Karpas-422 (cell line): Measurements from ENCODE around the gene ID1. TPM values are rescaled to one million over a fixed set of nuclear protein-coding genes. Genes with fewer than 3 reads are reported as not detected.
"Not testable (repeated sequence)": the region's sequence is repeated elsewhere in the genome, so short reads cannot be mapped to it uniquely, and the experiment has no call there.

Experiments used
- DNase-seq: peaks from one replicate; pipeline ENCODE4 v3.0.0-alpha.2; 2015
- H2AFZ ChIP-seq: fragments of 200-600 bp; sonication (generic); 2 replicates; pipeline ENCODE4 v1.6.1; 2014; ENCODE audit warnings: antibody characterized with exemption, low read length, mixed read lengths
- H3K27ac ChIP-seq: fragments of 200-600 bp; sonication (generic); 2 replicates; pipeline ENCODE4 v1.5.1; 2014; ENCODE audit warnings: mild to moderate bottlenecking, low read length, moderate library complexity
- H3K27me3 ChIP-seq: fragments of 200-600 bp; sonication (generic); 2 replicates; pipeline ENCODE4 v1.6.1; 2014; ENCODE audit warnings: low read length, mixed read lengths
- H3K36me3 ChIP-seq: fragments of 200-600 bp; sonication (generic); 2 replicates; pipeline ENCODE4 v1.6.1; 2014; ENCODE audit warnings: low read length, mixed read lengths; ENCODE audit not compliant: insufficient read depth
- H3K4me1 ChIP-seq: fragments of 200-600 bp; sonication (generic); 2 replicates; pipeline ENCODE4 v1.6.1; 2014; ENCODE audit warnings: mild to moderate bottlenecking, low read length, mixed read lengths
- H3K4me2 ChIP-seq: fragments of 200-600 bp; sonication (generic); 2 replicates; pipeline ENCODE4 v1.6.1; 2014; ENCODE audit warnings: low read length, low read depth, mild to moderate bottlenecking; ENCODE audit not compliant: poor library complexity, severe bottlenecking
- H3K4me3 ChIP-seq: fragments of 200-600 bp; sonication (generic); 2 replicates; pipeline ENCODE4 v1.5.1; 2014; ENCODE audit warnings: mild to moderate bottlenecking, antibody characterized with exemption, low read length, mixed read lengths
- H3K79me2 ChIP-seq: fragments of 200-600 bp; sonication (generic); 2 replicates; pipeline ENCODE4 v1.6.1; 2014; ENCODE audit warnings: mild to moderate bottlenecking, low read length, mixed read lengths
- H3K9ac ChIP-seq: fragments of 200-600 bp; sonication (generic); 2 replicates; pipeline ENCODE4 v1.6.0; 2014; ENCODE audit warnings: low read length
- H3K9me2 ChIP-seq: fragments of 200-600 bp; sonication (generic), shearing (Covaris generic); replicated peaks from 2 replicates; pipeline ENCODE4 v1.6.0; 2014; ENCODE audit warnings: mild to moderate bottlenecking, low read length, moderate library complexity; ENCODE audit not compliant: insufficient read depth
- H3K9me3 ChIP-seq: fragments of 300-700, 200-600 bp; sonication (generic); 2 replicates; pipeline ENCODE4 v1.6.1; 2014; ENCODE audit warnings: low read length, mixed read lengths
- H4K20me1 ChIP-seq: fragments of 200-600 bp; sonication (generic); 2 replicates; pipeline ENCODE4 v1.6.1; 2014; ENCODE audit warnings: mild to moderate bottlenecking, antibody characterized with exemption, low read length, low read depth; ENCODE audit not compliant: insufficient read depth
- total RNA-seq: library from RNA; depleted of rRNA; stranded (reverse); fragments of >200 nt; shearing (Covaris generic); gene quantifications from 2 replicates; pipeline ENCODE4 v1.2.3, GENCODE V29; 2014; ENCODE audit warnings: low replicate concordance

Gene ID1
- total RNA-seq, 1 experiment from 2014 or later: 5.0 TPM

- no peak overlapping the region for H2AFZ ChIP-seq
These were observed 3.3 kb downstream of the ID1 start for GRCh38 chr20:31608251-31608945.

GRCh38 chr20:31612271-31612640, 7.2 kb downstream of the ID1 start:
- H3K9me2 ChIP-seq, H3K9me3 ChIP-seq, H2AFZ ChIP-seq, H3K27ac ChIP-seq, H3K27me3 ChIP-seq, DNase-seq, H3K36me3 ChIP-seq, H3K4me1 ChIP-seq, H3K4me3 ChIP-seq, H4K20me1 ChIP-seq, H3K79me2 ChIP-seq: not testable (repeated sequence)
- H3K4me2 ChIP-seq: peak overlapping the region; percentile 22
- 0 out of 2 replicates have a peak overlapping the region, but pooled peaks have one; percentile 5 for H3K9ac ChIP-seq

More at GRCh38 chr20:31608251-31608945, 3.3 kb downstream of the ID1 start:
- Histone ChIP-seq H3K4me2 (no peak overlapping the region), H3K27ac (no peak overlapping the region), H3K4me1 (peaks cover 21% of the 10 kb centered on the region), H4K20me1 (no peaks in the 10 kb centered on the region; the same call in 1 of the 2 replicates), H3K36me3 (no peaks in the 10 kb centered on the region), H3K9me2 (no peaks in the 10 kb centered on the region), H3K4me3 (no peak overlapping the region), H3K9me3 (no peaks in the 10 kb centered on the region), H3K79me2 (no peaks in the 10 kb centered on the region), H3K27me3 (no peaks in the 10 kb centered on the region), H3K9ac (no peak overlapping the region)
- no peak for DNase-seq

GRCh38 chr20:31615416-31615815, 10.3 kb downstream of the ID1 start:
- H3K4me1 ChIP-seq: peaks cover 3% of the 10 kb centered on the region; the same call in 1 of the 2 replicates
- no peaks in the 10 kb centered on the region for H3K9me3 ChIP-seq

GRCh38 chr20:31617432-31618104, 12.5 kb downstream of the ID1 start:
- Histone ChIP-seq H4K20me1 (no peaks in the 10 kb centered on the region), H3K79me2 (no peaks in the 10 kb centered on the region), H3K4me3 (no peak overlapping the region), H3K9ac (no peak overlapping the region), H3K36me3 (no peaks in the 10 kb centered on the region), H3K27me3 (no peaks in the 10 kb centered on the region), H3K27ac (no peak overlapping the region), H3K9me2 (no peaks in the 10 kb centered on the region), H3K4me2 (no peak overlapping the region), H3K4me1 (peaks cover 1% of the 10 kb centered on the region; the same call in 1 of the 2 replicates), H3K9me3 (no peaks in the 10 kb centered on the region), H2AFZ (no peak overlapping the region)
- no peak for DNase-seq

More at GRCh38 chr20:31615416-31615815, 10.3 kb downstream of the ID1 start:
- Histone ChIP-seq H3K9me2 (no peaks in the 10 kb centered on the region), H2AFZ (no peak overlapping the region), H3K27me3 (no peaks in the 10 kb centered on the region), H3K27ac (no peak overlapping the region), H3K9ac (no peak overlapping the region), H4K20me1 (no peaks in the 10 kb centered on the region), H3K4me3 (no peak overlapping the region), H3K79me2 (no peaks in the 10 kb centered on the region), H3K4me2 (no peak overlapping the region), H3K36me3 (no peaks in the 10 kb centered on the region)
- DNase-seq: no peak

GRCh38 chr20:31620246-31620645, 15.2 kb downstream of the ID1 start:
- H3K4me3 ChIP-seq: no peak overlapping the region
- no peak overlapping the region for H3K9ac ChIP-seq
- H3K4me1 ChIP-seq: no peaks in the 10 kb centered on the region
- H2AFZ ChIP-seq: no peak overlapping the region
- no peaks in the 10 kb centered on the region for H4K20me1 ChIP-seq
- no peaks in the 10 kb centered on the region for H3K79me2 ChIP-seq
- H3K9me3 ChIP-seq: no peaks in the 10 kb centered on the region
- H3K36me3 ChIP-seq: no peaks in the 10 kb centered on the region
- no peak overlapping the region for H3K4me2 ChIP-seq
- no peak overlapping the region for H3K27ac ChIP-seq
- H3K9me2 ChIP-seq: no peaks in the 10 kb centered on the region
- DNase-seq: no peak
- H3K27me3 ChIP-seq: no peaks in the 10 kb centered on the region

- not testable (repeated sequence) for H3K4me3 ChIP-seq, H3K9me3 ChIP-seq, DNase-seq, H3K27ac ChIP-seq, H2AFZ ChIP-seq, H3K4me1 ChIP-seq, H3K36me3 ChIP-seq, H3K9me2 ChIP-seq, H3K27me3 ChIP-seq, H3K4me2 ChIP-seq, H3K9ac ChIP-seq, H3K79me2 ChIP-seq, H4K20me1 ChIP-seq
These were observed 18.0 kb downstream of the ID1 start for GRCh38 chr20:31623123-31623505.

GRCh38 chr20:31626534-31626933, 21.4 kb downstream of the ID1 start:
- not testable (repeated sequence) for H3K9ac ChIP-seq, H2AFZ ChIP-seq, H3K9me2 ChIP-seq, DNase-seq, H3K9me3 ChIP-seq, H3K27ac ChIP-seq, H3K4me1 ChIP-seq, H3K4me3 ChIP-seq, H3K79me2 ChIP-seq, H4K20me1 ChIP-seq, H3K36me3 ChIP-seq, H3K27me3 ChIP-seq, H3K4me2 ChIP-seq

GRCh38 chr20:31628057-31628456, 23.0 kb downstream of the ID1 start:
- not testable (repeated sequence) for H3K4me1 ChIP-seq, H3K4me2 ChIP-seq, H4K20me1 ChIP-seq, H3K79me2 ChIP-seq, H3K9me3 ChIP-seq, H2AFZ ChIP-seq, DNase-seq, H3K4me3 ChIP-seq, H3K9me2 ChIP-seq, H3K27me3 ChIP-seq, H3K27ac ChIP-seq, H3K9ac ChIP-seq, H3K36me3 ChIP-seq
